RPMI7951 (cell line): ENCODE data around the gene RNF4. TPM values are rescaled to one million over a fixed set of nuclear protein-coding genes. Genes with fewer than 3 reads are reported as not detected.

Experiments
- DNase-seq: peaks from one replicate; pipeline ENCODE4 v3.0.0-alpha.2; 2012; ENCODE audit warnings: low read depth
- total RNA-seq: library from RNA; depleted of rRNA; stranded (reverse); fragments of >200 nt; shearing (Covaris generic); gene quantifications from 2 replicates; pipeline ENCODE4 v1.2.3, GENCODE V29; 2014

The RNF4 gene
- total RNA-seq, 1 experiment from 2014 or later, result 42.4 TPM

DNA sequence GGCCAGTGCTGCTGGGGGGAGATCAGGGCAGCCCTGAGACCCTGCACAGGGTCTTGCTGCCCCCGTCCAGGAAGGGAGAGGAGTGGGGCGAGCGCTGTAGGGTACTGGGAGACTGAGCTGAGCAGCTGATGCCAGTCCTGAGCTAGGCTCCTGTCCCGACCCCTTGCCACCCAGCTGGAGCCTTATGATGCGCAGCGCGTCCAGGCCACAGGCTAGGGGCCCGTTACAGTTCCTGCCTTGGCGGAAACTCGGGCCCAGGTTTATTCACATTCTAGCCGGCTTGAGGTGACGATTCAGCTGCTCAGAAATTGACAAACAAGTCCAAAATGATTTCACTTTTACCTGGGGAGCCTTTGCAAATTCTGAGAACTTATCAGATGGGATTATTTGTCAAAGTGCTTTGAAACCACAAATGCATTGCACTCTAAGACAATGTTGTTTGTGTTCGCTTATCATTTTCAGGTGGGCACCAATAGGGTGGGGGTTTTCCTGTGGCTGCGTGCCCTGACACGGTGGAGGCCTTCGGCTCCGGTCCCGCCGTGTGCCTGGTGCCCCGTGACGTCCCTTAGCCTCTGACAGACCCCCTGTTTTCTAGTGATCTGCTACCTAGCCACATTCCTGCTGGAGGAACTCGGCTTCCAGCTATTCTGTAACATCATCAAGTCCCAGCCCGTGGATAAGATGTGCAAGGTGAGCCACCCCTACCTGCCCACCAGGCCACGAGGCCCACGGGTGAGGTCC lies 31.3 kb upstream of the RNF4 start:
- DNase-seq, result no peak

DNA sequence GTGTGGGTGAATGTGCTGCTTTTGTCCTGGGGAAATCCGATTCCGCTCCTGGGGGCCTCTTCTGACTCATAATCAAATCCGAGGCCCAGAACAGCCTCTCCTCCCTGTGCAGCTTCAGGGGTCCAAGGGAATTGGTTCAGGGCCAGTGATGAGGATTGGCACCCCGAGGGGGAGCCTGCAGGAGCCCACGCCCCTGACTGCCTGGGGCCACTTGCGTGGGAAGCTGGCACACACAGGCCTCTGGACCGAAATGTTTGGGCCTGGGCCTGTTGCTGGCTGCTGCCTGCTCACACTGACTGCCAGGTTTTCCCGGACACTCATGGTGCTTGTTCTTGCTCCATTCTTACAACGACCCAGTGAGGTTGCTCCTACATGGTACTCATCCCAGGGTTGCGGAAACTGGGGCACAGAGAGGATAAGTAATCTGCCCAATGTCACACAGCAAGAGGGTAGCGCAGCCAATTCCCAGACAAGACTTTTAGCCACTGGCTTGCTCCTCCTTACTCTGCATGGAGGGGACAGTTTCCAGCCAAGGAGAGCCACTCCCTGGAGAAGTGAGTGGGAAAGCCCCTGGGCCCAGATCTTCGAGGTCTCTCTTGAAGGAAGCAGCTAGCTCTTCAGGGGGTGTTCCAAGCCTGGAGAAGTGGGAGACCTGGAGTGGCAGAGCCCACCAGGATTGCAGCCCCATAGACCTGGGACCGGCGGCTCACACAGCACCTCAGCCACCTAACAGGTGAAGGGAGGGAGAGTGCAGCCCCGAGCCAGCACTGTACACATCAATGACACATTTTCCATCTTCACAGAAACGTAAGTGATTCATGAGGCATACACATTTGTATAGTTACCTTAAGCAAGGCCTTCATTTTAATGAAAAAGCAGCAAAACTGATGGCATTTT lies 29.8 kb upstream of the RNF4 start:
- no peak for DNase-seq

DNA sequence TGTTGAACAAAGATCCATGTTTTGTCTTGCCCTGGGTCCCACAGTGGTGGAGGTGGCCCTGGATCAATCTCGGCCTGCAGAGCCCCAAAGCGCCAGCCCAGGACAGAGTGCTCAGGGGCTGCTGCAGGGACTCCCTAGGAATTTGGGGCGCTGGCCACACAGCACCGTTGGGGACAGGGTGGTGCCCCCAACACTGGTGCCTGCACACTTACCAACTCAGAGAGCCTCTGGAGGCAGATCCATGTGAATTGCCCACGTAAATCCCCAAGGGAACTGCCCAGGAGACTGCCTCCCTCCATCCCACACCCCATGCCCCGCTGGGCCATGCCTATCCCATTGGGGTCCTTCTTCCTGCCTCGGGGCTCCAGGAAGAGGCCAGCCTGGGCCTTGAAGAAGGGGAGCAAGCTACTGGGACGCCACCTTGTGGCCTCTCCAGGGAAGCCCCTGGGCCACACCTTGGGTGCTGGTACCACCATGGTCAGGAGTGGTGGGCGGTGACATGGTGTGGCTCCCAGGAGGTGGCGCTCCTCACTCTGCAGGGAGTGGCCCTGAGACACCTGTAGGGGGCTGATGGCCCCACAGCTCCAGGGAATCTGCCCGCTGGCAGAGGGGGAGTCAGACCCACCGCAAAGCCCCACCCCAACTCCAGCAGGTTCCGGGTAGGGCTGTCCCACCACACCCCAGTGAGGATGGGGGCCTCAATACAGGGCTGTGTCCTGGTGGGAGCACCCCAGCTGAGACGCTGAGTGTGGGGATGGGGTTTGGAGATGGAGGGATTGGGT lies 27.3 kb upstream of the RNF4 start:
- peak; percentile 54 for DNase-seq

DNA sequence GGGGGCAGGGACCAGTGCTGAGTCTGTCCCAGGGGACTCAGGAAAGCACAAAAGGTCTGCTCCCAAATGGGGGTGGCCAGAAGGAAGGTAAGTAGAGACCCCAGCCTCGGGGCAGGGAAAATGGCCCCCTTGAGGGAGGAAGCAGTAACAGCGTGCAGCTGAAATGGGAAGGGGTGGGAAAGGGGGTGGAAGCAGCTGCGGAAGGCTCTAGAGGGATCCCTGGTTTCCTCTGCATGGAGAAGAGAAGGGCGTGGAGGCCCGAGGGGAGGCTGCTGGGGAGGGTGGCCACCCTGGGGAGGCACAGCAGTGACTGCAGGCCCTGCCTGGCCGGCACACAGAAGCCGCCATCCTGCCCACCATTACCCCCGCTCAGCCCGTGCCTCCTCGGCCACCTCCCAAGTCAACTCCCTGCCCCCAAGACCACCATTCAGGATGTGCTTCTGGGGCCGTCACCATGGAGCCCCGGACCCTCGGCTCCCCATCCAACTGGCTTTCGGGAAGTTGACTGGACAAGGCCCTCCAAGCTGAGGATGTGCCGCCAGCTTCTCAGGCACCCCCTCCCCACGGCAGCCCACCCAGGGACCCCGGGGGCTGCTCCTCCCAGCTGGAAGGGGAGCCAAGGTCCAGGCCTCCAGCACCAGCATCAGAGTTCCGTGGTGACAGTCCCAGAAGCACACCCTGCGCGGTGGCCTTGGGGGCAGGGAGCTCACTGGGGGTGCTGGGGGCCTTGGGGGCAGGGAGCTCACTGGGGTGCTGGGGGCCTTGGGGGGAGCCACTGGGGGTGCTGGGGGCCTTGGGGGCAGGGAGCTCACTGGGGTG lies 26.5 kb upstream of the RNF4 start:
- no peak for DNase-seq

DNA sequence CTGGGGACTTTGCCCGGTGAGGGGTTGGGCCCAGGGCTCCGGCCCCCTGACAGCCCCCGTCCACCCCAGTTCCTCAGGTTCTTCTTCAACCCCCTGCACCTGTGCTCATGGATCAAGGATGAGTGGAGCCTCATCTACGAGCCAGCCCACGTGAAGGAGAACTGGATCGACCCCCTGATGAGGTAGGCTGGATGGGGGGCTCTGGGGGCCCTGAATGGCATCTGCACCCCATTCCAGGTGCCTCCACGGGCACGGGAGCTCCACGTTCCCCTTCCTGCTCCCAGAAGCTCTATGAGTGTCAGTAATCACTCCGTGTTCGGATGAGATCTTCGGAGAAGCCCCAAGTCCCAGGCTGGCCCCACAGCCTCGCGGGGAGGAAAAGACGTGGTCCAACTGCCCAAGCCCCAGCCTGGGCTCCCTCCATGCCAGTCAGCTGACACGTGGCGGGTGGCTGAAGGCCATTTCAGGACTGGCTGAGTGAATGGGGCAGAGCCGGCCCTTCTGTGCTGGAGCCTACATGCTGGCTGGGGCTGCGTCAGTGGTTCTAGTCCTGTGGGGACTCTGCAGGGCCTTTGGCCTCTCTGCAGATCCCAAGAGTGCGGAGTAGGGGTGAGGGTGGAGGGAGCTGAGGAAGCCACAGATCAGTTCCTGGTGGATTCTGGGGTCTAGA lies 25.7 kb upstream of the RNF4 start:
- DNase-seq, result no peak

DNA sequence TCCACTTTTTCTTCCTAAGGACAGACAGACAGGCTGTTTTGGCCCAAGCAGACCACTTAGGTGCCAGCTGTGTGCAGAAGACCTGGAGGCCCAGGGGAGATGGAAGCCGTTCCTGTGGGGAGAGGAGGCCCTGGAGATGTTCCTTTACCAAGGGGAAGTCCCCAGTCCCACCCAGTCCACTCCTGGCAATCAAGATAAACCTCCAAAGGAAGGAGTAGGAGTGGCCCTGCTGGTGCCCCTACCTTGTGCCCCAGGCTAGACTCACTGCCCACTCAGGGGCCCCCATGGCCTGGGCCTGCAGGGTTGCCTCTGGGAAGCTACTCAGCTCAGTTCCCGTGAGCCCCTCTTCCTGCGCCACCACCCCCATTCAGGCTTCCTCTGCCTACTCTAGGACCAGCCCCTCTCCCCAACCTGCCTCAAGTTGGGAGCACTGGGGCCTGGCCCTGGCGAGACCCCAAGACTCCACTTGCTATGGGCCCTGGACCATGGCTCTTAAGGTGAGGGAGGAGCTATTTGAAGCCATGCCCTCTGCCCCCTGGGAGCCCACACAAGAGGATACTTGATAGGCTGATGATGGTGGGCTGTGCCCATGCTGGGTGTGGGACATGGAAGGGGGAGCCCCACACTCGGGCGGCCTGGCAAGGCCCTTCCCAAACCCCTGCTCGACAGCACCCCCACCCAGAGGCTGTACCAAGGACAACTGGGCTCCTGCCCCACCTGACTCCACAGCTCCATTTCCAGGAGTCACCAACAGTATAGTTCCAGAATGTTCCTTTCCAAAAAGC lies 24.8 kb upstream of the RNF4 start:
- no peak for DNase-seq

DNA sequence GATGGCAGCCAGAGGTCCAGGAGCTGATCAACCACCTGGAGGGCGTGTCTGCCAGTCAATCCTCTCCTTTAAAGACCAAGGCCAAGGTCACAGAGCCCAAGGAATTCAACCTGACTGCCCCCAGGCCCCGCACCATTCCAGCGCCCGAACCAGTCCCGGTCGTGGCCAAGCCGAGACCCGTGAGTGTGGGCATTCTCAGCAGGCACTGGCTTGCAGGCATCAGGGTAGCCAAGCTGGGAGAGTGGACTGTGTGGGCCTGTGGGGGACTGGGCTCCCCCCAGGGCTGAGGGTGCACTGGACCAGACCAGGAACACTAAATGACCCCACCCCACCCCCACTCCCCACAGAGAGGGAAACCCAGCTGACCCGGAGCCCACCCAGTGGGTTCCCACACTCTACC lies 23.8 kb upstream of the RNF4 start:
- no peak for DNase-seq

DNA sequence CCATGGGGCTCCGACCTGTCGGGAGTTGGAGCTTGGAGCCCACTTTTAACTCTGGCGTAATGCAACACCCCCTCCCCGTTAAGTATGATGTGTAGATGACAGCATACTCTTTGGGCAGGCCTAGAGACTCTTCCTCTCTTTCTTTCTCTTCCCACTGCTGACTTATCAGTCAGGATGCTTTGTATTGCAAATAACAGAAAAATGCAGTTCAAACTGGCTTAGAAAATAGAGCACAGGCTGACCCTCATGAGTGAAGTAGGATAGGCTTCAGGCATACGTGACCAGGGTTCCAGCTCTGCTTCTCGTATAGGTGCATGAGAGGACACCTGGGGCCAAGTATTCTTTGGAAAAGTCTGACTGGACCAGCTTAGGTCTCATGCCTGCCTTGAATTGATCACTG lies 23.3 kb upstream of the RNF4 start:
- no peak for DNase-seq

DNA sequence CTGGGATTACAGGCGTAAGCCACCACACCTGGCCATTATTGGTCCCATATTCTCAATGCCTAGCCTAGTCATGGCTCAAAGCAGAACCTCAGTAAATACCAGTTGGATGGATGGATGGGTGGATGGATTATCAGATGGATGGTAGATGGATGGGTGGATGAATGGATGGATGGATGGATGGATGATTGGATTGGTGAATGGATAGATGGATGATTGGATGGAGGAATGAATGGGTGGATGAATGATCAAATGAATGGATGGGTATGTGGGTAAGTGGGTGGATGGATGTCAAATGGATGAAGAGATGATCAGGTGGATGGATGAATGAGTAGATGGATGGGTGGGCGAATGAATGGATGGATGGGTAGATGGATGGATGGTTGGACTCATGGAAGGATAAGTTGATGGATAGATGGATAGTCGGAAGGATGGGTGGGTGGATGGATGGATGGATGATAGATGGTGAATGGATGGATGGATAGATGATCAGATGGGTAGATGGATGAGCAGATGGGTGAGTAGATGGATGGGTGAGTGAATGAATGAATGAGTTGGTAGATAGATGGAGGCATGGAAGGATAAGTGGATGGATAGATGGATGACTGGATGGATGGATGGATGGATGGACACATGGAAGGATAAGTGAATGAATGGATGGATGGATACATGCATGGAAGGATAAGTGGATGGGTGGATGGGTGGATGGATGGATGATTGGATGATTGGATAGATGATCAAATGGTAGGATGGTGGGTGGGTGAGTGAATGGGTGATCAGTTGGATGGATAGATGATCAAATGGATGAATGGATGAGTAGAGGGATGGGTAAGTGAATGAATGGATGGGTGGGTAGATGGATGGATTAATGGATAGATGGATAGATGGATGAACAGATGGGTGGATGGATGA lies 22.0 kb upstream of the RNF4 start:
- no peak for DNase-seq

DNA sequence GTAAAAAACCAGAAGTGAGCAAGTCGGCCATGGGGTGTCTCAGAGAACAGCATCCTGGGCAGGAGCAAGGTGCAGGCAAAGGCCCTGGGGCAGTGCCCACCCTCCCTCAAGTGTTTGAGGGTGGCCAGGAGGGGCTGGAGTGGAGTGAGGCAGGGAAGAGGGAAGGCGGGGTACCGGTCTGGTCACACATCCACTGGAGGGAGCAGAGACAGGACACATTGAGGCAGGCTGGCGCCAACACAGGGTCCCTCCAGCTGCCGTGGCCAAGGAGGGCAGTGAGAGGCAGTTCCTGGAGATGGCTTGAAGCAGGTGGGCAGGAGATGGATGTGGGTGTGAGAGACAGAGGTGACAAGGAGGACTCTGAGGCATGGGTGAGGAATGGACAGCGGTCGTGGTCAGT lies 20.3 kb upstream of the RNF4 start:
- no peak for DNase-seq

DNA sequence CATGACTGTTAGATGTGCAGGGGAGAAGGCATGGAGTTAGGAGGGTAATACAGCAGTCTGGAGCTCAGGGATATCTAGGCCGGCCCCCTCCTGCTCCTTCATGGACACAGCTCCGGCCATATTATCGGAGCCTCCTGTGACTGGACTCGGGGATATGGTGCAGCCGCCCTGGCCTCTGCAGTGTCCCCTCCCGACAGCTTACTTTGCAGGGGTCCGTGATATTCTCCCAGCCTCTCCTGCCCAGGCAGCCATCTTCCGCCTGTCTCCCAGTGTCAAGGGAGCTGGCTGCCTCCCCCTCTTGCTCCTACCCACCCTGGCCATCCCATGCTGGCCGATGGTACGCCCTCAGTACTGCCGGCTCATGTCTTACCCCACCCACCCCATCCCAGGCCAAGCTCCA lies 19.9 kb upstream of the RNF4 start:
- no peak for DNase-seq

DNA sequence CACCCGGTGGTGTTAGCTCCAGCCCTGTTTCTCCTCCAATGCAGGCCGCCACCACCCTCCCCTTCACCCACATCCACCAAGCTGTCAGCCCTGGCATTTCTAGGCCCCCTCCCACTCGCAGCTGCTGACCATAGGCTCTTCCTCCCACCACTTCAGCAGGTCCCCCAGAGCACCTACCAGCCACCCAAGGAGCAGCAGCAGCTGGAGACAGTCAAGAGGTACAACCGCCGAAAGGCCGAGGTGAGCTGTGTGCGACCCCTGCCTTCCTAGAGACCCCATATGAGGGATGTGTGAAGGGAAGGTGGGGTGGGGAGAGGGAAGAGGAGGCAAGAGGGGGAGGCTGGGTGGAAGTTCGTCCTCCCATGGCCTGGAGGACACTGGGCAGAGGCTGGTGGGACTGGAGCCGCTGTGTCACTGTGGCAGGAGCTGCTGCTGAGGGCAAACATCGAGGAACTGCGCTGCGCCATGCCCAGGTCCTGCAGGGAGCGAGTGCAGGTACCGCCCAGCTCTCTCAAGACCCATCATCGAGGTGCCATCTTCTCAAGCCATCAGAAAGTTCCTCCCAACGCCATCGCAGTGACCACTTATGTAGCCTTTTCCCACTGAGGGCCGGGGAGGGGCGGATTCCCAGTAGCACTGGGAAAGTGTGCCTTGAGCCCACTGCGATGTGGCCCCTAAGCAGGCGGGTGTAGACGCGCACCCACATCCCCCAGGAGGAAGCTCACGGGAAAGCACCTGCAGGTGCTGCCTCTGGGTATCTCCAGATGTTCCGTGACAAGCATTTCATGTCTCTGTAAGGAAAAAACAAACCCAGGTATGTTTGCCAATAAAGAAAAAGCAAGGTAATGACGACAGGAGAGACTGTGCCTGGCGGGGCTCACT lies 19.2 kb upstream of the RNF4 start:
- DNase-seq, result no peak

DNA sequence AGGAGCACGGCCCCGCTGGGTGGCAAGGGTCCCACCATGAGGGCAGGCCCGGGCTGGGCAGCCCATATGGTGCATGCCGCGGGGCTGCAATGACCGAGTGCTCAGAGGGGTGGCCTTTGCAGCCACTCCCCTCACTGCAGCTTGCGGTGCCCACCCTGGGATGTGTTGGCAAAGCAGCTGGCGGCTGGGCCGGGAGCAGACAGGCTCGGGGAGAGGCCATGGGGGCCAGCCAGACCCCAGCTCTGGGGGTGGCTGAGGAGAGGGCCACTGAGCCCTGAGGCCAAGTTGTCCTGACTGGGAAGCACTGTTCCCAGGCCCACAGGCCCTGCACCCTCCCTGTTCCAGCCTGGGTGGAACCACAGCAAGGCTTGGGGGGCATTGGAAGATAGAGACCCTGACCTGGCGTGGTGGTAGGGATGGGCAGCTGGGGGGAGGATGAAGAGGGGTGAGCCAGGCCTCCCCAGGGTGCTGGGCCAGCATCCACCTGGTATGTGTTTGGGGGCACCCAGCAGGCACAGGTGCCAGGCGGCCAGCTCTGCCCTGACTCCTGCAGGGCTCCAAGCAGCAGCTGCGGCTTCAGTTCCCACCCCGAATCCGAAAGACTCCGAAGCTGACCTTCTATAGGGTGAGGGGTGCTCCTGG lies 18.4 kb upstream of the RNF4 start:
- DNase-seq, result no peak

DNA sequence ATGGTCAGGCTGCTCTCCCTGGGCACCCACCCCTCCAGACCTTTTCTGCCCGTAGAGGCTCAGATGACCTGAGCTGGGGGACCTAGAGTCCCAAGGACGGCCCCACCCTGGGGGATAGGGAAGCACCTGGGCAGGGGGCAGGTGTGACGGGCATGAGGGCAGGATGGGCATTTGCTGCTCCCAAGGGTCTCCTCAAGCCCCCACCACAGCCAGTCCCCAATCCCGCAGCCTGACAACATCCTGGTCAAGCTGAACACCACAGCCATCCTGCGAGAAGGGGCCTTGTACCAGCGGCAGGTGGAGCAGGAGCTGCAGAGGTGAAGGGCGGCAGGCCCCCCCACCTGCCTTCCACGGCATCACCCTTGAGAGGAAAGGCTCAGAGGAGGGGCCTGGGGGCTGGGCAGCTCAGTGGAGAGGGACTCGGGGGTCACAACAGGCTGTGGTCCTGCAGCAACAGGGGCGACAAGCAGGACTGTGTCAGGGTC lies 17.8 kb upstream of the RNF4 start:
- DNase-seq, result no peak

DNA sequence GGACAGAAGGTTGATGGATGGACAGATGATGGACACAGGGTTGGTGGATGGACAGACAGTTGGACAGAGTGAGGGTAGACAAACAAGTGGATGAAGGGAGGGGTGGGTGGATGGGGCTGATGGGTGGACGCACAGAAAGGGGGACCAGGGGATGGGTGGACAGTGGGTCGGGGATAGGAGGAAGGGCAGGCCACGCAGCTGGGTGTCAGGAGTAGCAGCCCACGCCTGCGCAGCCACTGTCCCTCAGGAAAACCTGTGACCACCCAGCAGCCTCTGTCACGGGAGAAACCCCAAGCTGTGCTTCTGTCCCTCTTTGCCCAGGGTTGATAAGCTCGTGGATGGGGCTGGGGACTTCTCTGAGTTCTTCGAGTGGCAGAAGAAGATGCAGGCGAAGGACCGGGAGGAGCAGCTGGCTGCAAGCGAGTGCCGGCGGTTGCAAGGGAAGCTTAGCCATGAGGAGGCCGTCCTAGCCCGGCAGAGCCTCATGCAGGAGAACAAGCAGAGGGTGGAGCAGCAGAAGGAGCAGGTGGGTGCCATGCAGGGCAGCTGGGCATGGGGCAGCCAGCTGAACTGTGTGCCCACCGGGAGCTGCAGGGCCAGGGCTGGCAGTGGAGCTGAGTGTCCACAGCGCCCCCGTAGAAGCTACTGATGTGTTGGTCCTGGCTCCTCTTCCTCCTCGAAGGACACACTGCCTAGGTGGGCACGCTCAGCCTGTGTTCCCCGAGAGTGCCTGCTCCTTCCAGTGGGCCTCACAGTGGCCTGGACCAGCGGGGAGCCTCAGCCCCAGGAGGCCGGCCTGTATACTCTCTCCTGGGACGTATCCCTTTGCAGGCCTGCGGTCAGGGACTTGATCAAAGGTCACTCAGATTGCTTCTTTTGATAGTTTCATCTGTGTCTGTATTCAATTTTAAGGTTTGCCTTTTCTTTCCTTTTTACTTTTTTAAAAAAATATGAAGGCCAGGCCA lies 16.8 kb upstream of the RNF4 start:
- DNase-seq, result no peak
